Transverse colon (tissue), 4 donors: ENCODE results near the gene PROK2. TPM values are rescaled to one million over a fixed set of nuclear protein-coding genes. Genes with fewer than 3 reads are reported as not detected.

Experiments
- DNase-seq: peaks from one replicate; pipeline ENCODE4 v3.0.0-alpha.2; 2019
- H3K27ac ChIP-seq, 4 donors: fragments of 200-600 bp; sonication (generic); 2 replicates each; pipeline ENCODE4 v1.5.1; 2016 to 2018; ENCODE audit warnings: inconsistent platforms in 4 of 4
- H3K27me3 ChIP-seq: fragments of 200-600 bp; sonication (generic); 2 replicates; pipeline ENCODE4 v1.5.1; 2017; ENCODE audit warnings: inconsistent platforms
- H3K36me3 ChIP-seq, 4 donors: fragments of 200-600 bp; sonication (generic); 2 replicates each; pipeline ENCODE4 v1.5.1; 2017 to 2019; ENCODE audit warnings: inconsistent platforms in 4 of 4
- H3K4me1 ChIP-seq, 4 donors: fragments of 200-600 bp; sonication (generic); 2 replicates each; pipeline ENCODE4 v1.5.1; 2017 to 2020; ENCODE audit warnings: inconsistent platforms in 4 of 4
- H3K4me3 ChIP-seq, 4 donors: fragments of 200-600 bp; sonication (generic); 1 replicate in 1 of 4; 2 replicates in 3 of 4; pipeline versions ENCODE4 v1.5.1 to v1.6.1; 2017 to 2019; ENCODE audit warnings: inconsistent platforms in 4 of 4
- H3K9me3 ChIP-seq, 2 donors: fragments of 200-600 bp; sonication (generic); 2 replicates each; pipeline ENCODE4 v1.5.1; 2017 to 2019; ENCODE audit warnings: inconsistent platforms in 2 of 2
- CTCF ChIP-seq, 5 experiments: fragments of 200-600 bp in 3 of 5; fragments of 450-650 bp in 2 of 5; sonication (generic) in 3 of 5; IDR thresholded peaks; 1 replicate in 2 of 5; 2 replicates in 3 of 5; pipeline ENCODE4 v1.5.1; 2016 to 2017; ENCODE audit warnings: antibody characterized with exemption in 5 of 5, inconsistent platforms in 3 of 5, mild to moderate bottlenecking in 2 of 5, moderate library complexity in 1 of 5
- EP300 ChIP-seq: sonication (generic); formaldehyde crosslinking; IDR thresholded peaks from one replicate; pipeline ENCODE4 v1.6.1; 2017; ENCODE audit warnings: antibody characterized with exemption, low read depth
- POLR2A ChIP-seq: fragments of 450-650 bp; IDR thresholded peaks from one replicate; pipeline ENCODE4 v1.6.1; 2016; ENCODE audit warnings: antibody characterized with exemption, mild to moderate bottlenecking, moderate library complexity
- POLR2AphosphoS5 ChIP-seq, 3 donors: sonication (generic); formaldehyde crosslinking; IDR thresholded peaks; one replicate each; pipeline ENCODE4 v1.6.1; 2016; ENCODE audit warnings: antibody characterized with exemption in 3 of 3
- WGBS, 2 donors: methylation state at CpG; one replicate each; pipeline ENCODE4 v1.1.5; 2018; ENCODE audit warnings: low coverage in 1 of 2; 5-methylcytosine and 5-hydroxymethylcytosine counted together
- in situ Hi-C, 4 donors: fragments of 200-750 bp; cut with MboI; loops; one replicate each; pipeline versions ENCODE4 v1.15.0 to v1.15.1; 2017; ENCODE audit warnings: low sequenced_read_pairs in 3 of 4, low pct_ligation_motif_present in 1 of 4, low pct_unique_long_range_greater_than_20kb in 1 of 4
- intact Hi-C: fragments of 100-400 bp; cut with DNase I; formaldehyde crosslinking; loops from one replicate; pipeline ENCODE4 v1.15.1; 2023; ENCODE audit warnings: low total_unique reads
- total RNA-seq, 4 donors: library from RNA; depleted of rRNA; stranded (reverse); fragments of >200 nt; gene quantifications; one replicate each; pipeline ENCODE4 v1.1.0, GENCODE V29; 2016

PROK2 gene
- total RNA-seq, 4 donors from 2014 or later: not detected

GRCh38 chr3:71779674-71780377 lies 5.1 kb downstream of the PROK2 start:
- peaks cover 88% of the 10 kb centered on the region for H3K27me3 ChIP-seq
- in situ Hi-C loops (no loop called here), intact Hi-C loops (no loop called here)
- 72 to 74% methylated on average over 5 to 6 of the region's 6 CpGs for WGBS, 2 donors
- no peaks in the 10 kb centered on the region for H3K9me3 ChIP-seq
- no peak overlapping the region for H3K4me3 ChIP-seq
- peaks cover 3 to 8% (median 6%) of the 10 kb centered on the region in 4 donors for H3K4me1 ChIP-seq
- no peak overlapping the region for H3K27ac ChIP-seq
- no peaks in the 10 kb centered on the region for H3K36me3 ChIP-seq
- DNase-seq: no peak
- TF ChIP-seq POLR2AphosphoS5 (IDR thresholded peaks at IDR 0.05) (no peak), EP300 (no peak), POLR2A (no peak), CTCF (IDR thresholded peaks at IDR 0.05) (no peak)

- intact Hi-C loops: no loop called here
- WGBS, 2 donors: 53 to 62% methylated on average over 3 of the region's 3 CpGs
- in situ Hi-C loops: no loop called here
- DNase-seq: no peak
- H3K4me1 ChIP-seq: no peaks in the 10 kb centered on the region
- TF ChIP-seq CTCF (IDR thresholded peaks at IDR 0.05): no peak
- no peak for TF ChIP-seq EP300
- no peak for TF ChIP-seq POLR2A
- TF ChIP-seq POLR2AphosphoS5 (IDR thresholded peaks at IDR 0.05): no peak
- no peak overlapping the region for H3K27ac ChIP-seq
- no peak overlapping the region for H3K4me3 ChIP-seq
- H3K9me3 ChIP-seq: no peaks in the 10 kb centered on the region
- peaks cover 74% of the 10 kb centered on the region for H3K27me3 ChIP-seq
- H3K36me3 ChIP-seq: no peaks in the 10 kb centered on the region
Measured at GRCh38 chr3:71778353-71778752, 6.6 kb downstream of the PROK2 start.

- no peak overlapping the region for H3K27ac ChIP-seq
- no peaks in the 10 kb centered on the region for H3K4me1 ChIP-seq
- H3K36me3 ChIP-seq: no peaks in the 10 kb centered on the region
- no peaks in the 10 kb centered on the region for H3K9me3 ChIP-seq
- peaks cover 56% of the 10 kb centered on the region for H3K27me3 ChIP-seq
- H3K4me3 ChIP-seq: no peak overlapping the region
- DNase-seq: no peak
- TF ChIP-seq CTCF (IDR thresholded peaks at IDR 0.05): no peak
- TF ChIP-seq EP300: no peak
- TF ChIP-seq POLR2A: no peak
- TF ChIP-seq POLR2AphosphoS5 (IDR thresholded peaks at IDR 0.05): no peak
- intact Hi-C loops (no loop called here), in situ Hi-C loops (no loop called here)
- WGBS, 2 donors: 53 to 75% methylated on average over 3 to 6 of the region's 6 CpGs
Measured at GRCh38 chr3:71776538-71776937, 8.4 kb downstream of the PROK2 start.

GRCh38 chr3:71771884-71772283 lies 13.1 kb downstream of the PROK2 start:
- no peaks in the 10 kb centered on the region for H3K9me3 ChIP-seq
- no peak overlapping the region for H3K27ac ChIP-seq
- in situ Hi-C loops (no loop called here), intact Hi-C loops (no loop called here)
- no peaks in the 10 kb centered on the region for H3K4me1 ChIP-seq
- TF ChIP-seq POLR2AphosphoS5 (IDR thresholded peaks at IDR 0.05): no peak
- no peak for TF ChIP-seq EP300
- no peak for TF ChIP-seq CTCF (IDR thresholded peaks at IDR 0.05)
- no peak for TF ChIP-seq POLR2A
- DNase-seq: no peak
- H3K36me3 ChIP-seq: no peaks in the 10 kb centered on the region
- no peak overlapping the region for H3K4me3 ChIP-seq
- WGBS, 2 donors: 60 to 80% methylated on average over 1 of the region's 1 CpG
- H3K27me3 ChIP-seq: peaks cover 23% of the 10 kb centered on the region
